ENCODE data around the gene UROD. TPM values are rescaled to one million over a fixed set of nuclear protein-coding genes. Genes with fewer than 3 reads are reported as not detected.

The UROD gene
- total and polyA plus RNA-seq, 2 donors (not counting 1 experiment from before 2014, with no cell fraction given), result 65.5 to 82.5 TPM

- H3K27me3 ChIP-seq (replicated peaks in 1 of 4; ENCODE audit: control extremely low read depth in 1 of 4, control insufficient read depth in 3 of 4, insufficient read depth in 4 of 4, low read length in 3 of 4), result no peaks in the 10 kb centered on the region
- CTCF ChIA-PET, result interaction anchor here (0.6 to 11.9 kb wide), 15 partner anchors 8 to 1226 kb away, joined by 3 to 388 read pairs (median 4); partner anchors contain the start of genes HECTD3, PRDX1 and TESK2
- no peak overlapping the region for H3K4me3 Mint-ChIP-seq
- 80% methylated on average over 16 of the region's 16 CpGs for WGBS (ENCODE audit: insufficient coverage)
- H3K9me3 Mint-ChIP-seq (ENCODE audit: insufficient read depth), result no peaks in the 10 kb centered on the region
- peak overlapping the region; percentile 60 for H2AFZ ChIP-seq (ENCODE audit: insufficient read depth, low read depth, low read length, poor library complexity, severe bottlenecking)
- H3K9ac ChIP-seq (ENCODE audit: low read length), result no peak overlapping the region
- no peaks in the 10 kb centered on the region for H3K79me2 ChIP-seq (ENCODE audit: control insufficient read depth, insufficient read depth, low read length)
- POLR2A ChIA-PET, result interaction anchor here (0.7 to 1.5 kb wide), 2 partner anchors 283 to 285 kb away, joined by 3 to 7 read pairs; no protein-coding TSS in a partner anchor
- TF ChIP-seq CTCF (IDR thresholded peaks at IDR 0.05) (peak; percentile 73), EZH2 (IDR thresholded peaks at IDR 0.05; ENCODE audit: borderline replicate concordance, insufficient read depth, low read depth, low read length, poor library complexity, severe bottlenecking) (no peak)
- peaks cover 13% of the 10 kb centered on the region for H3K4me1 Mint-ChIP-seq
- no peaks in the 10 kb centered on the region for H3K27me3 Mint-ChIP-seq
- H3K4me2 ChIP-seq (replicated peaks; ENCODE audit: low read depth, low read length, poor library complexity, severe bottlenecking), result no peak overlapping the region
- H4K20me1 ChIP-seq (ENCODE audit: control insufficient read depth, insufficient read depth, low read length, poor library complexity, severe bottlenecking), result no peaks in the 10 kb centered on the region
- no peak overlapping the region for H3K27ac Mint-ChIP-seq
- no peaks in the 10 kb centered on the region for H3K9me3 ChIP-seq (ENCODE audit: control extremely low read depth in 1 of 3, control insufficient read depth in 2 of 3, insufficient read depth in 1 of 3, low read length in 2 of 3)
- peak; percentile 67 for DNase-seq
- intact Hi-C loops (cut with micrococcal nuclease), result loop anchor here (1.0 kb wide), 1 partner anchor 282 kb away; no protein-coding TSS in a partner anchor
- H3K36me3 ChIP-seq (replicated peaks in 1 of 2; ENCODE audit: control extremely low read depth in 1 of 2, control insufficient read depth in 1 of 2, extremely low read depth in 1 of 2, insufficient read depth in 2 of 2, low read length in 1 of 2), result peaks cover 0 to 15% of the 10 kb centered on the region in 2 experiments
- H3K4me3 ChIP-seq (ENCODE audit: control extremely low read depth in 1 of 5, extremely low read depth in 1 of 5, insufficient read depth in 1 of 5, low read depth in 2 of 5, low read length in 4 of 5), result no peak overlapping the region
- peaks cover 0 to 6% of the 10 kb centered on the region in 2 donors for H3K4me1 ChIP-seq (ENCODE audit: control insufficient read depth in 2 of 2, insufficient read depth in 2 of 2, low read length in 2 of 2)
- ATAC-seq (ENCODE audit: low read depth), result peak; percentile 67
- H3K27ac ChIP-seq (ENCODE audit: low read length in 2 of 2), result no peak overlapping the region
These were observed 6.7 kb downstream of the UROD start for GRCh38 chr1:45018599-45019230.

GRCh38 chr1:45023663-45024062 is 11.6 kb downstream of the UROD start:
- Histone ChIP-seq H3K79me2 (ENCODE audit: control insufficient read depth, insufficient read depth, low read length) (no peaks in the 10 kb centered on the region), H3K4me1 (ENCODE audit: control insufficient read depth in 2 of 2, insufficient read depth in 2 of 2, low read length in 2 of 2) (no peaks in the 10 kb centered on the region), H3K4me3 (ENCODE audit: control extremely low read depth in 1 of 5, extremely low read depth in 1 of 5, insufficient read depth in 1 of 5, low read depth in 2 of 5, low read length in 4 of 5) (no peak overlapping the region), H2AFZ (ENCODE audit: insufficient read depth, low read depth, low read length, poor library complexity, severe bottlenecking) (no peak overlapping the region), H3K27ac (ENCODE audit: low read length in 2 of 2) (no peak overlapping the region), H3K36me3 (replicated peaks in 1 of 2; ENCODE audit: control extremely low read depth in 1 of 2, control insufficient read depth in 1 of 2, extremely low read depth in 1 of 2, insufficient read depth in 2 of 2, low read length in 1 of 2) (no peaks in the 10 kb centered on the region), H3K9me3 (ENCODE audit: control extremely low read depth in 1 of 3, control insufficient read depth in 2 of 3, insufficient read depth in 1 of 3, low read length in 2 of 3) (no peaks in the 10 kb centered on the region), H3K27me3 (replicated peaks in 1 of 4; ENCODE audit: control extremely low read depth in 1 of 4, control insufficient read depth in 3 of 4, insufficient read depth in 4 of 4, low read length in 3 of 4) (no peaks in the 10 kb centered on the region), H3K9ac (ENCODE audit: low read length) (no peak overlapping the region), H4K20me1 (ENCODE audit: control insufficient read depth, insufficient read depth, low read length, poor library complexity, severe bottlenecking) (no peaks in the 10 kb centered on the region), H3K4me2 (replicated peaks; ENCODE audit: low read depth, low read length, poor library complexity, severe bottlenecking) (no peak overlapping the region)
- Mint-ChIP-seq H3K4me3 (no peak overlapping the region), H3K9me3 (ENCODE audit: insufficient read depth) (no peaks in the 10 kb centered on the region), H3K4me1 (no peaks in the 10 kb centered on the region), H3K27ac (no peak overlapping the region), H3K27me3 (no peaks in the 10 kb centered on the region)
- ChIA-PET POLR2A (no interaction called here), CTCF (no interaction called here)
- intact Hi-C loops (cut with micrococcal nuclease), result no loop called here
- no peak for TF ChIP-seq CTCF (IDR thresholded peaks at IDR 0.05)
- no peak for TF ChIP-seq EZH2 (IDR thresholded peaks at IDR 0.05; ENCODE audit: borderline replicate concordance, insufficient read depth, low read depth, low read length, poor library complexity, severe bottlenecking)
- WGBS (ENCODE audit: insufficient coverage), result no CpG with 5 or more reads among the region's 1 CpG
- DNase-seq (no peak), ATAC-seq (ENCODE audit: low read depth) (no peak)

Measured in B cell (primary cell).